ENCODE data around the gene CEP43. TPM values are rescaled to one million over a fixed set of nuclear protein-coding genes. Genes with fewer than 3 reads are reported as not detected.

The CEP43 gene
- total RNA-seq, 4 donors from 2014 or later: 2.8 to 13.0 (median 6.4) TPM

GRCh38 chr6:166997768-166998255 lies 1.4 kb upstream of the CEP43 start:
- intact Hi-C loops (cut with DNase I; ENCODE audit: low total_unique reads): no loop called here
- peak in 1 of 2 donors; percentile 53 for DNase-seq (ENCODE audit: low spot score in 2 of 2)
- H3K4me3 ChIP-seq (ENCODE audit: low read depth, poor library complexity, severe bottlenecking): no peak overlapping the region
- 4 to 8% methylated on average over 15 to 37 of the region's 38 CpGs for WGBS, 2 donors
- TF ChIP-seq POLR2A (IDR thresholded peaks at IDR 0.05) (no peak), CTCF (IDR thresholded peaks at IDR 0.05) (no peak)

- TF ChIP-seq CTCF (IDR thresholded peaks at IDR 0.05) (no peak), POLR2A (IDR thresholded peaks at IDR 0.05) (no peak)
- peak overlapping the region; percentile 80 for H3K4me3 ChIP-seq (ENCODE audit: low read depth, poor library complexity, severe bottlenecking)
- intact Hi-C loops (cut with DNase I; ENCODE audit: low total_unique reads): no loop called here
- peak; percentile 20 to 87 for DNase-seq (ENCODE audit: low spot score in 2 of 2)
- WGBS, 2 donors: 0% methylated on average over 11 to 43 of the region's 96 CpGs
Observed at GRCh38 chr6:166998256-166999144, 697 bp upstream of the CEP43 start.

- intact Hi-C loops (cut with DNase I; ENCODE audit: low total_unique reads): no loop called here
- WGBS, 2 donors: 0 to 2% methylated on average over 10 of the region's 10 CpGs
- peak overlapping the region; percentile 80 for H3K4me3 ChIP-seq (ENCODE audit: low read depth, poor library complexity, severe bottlenecking)
- no peak for DNase-seq (ENCODE audit: low spot score in 2 of 2)
- TF ChIP-seq POLR2A (IDR thresholded peaks at IDR 0.05) (no peak), CTCF (IDR thresholded peaks at IDR 0.05) (no peak)
Observed at GRCh38 chr6:166999884-167000253, 672 bp downstream of the CEP43 start.

- intact Hi-C loops (cut with DNase I; ENCODE audit: low total_unique reads): no loop called here
Observed at GRCh38 chr6:167000759-167001158, 1.6 kb downstream of the CEP43 start.

GRCh38 chr6:167005350-167006159 lies 6.4 kb downstream of the CEP43 start:
- DNase-seq (ENCODE audit: low spot score in 2 of 2): no peak
- 58 to 63% methylated on average over 12 of the region's 12 CpGs for whole genome bisulfite sequencing, 2 donors
- TF ChIP-seq POLR2A (IDR thresholded peaks at IDR 0.05) (no peak), CTCF (IDR thresholded peaks at IDR 0.05) (no peak)
- intact Hi-C loops (cut with DNase I; ENCODE audit: low total_unique reads): no loop called here
- H3K4me3 ChIP-seq (ENCODE audit: low read depth, poor library complexity, severe bottlenecking): no peak overlapping the region

More at GRCh38 chr6:167000759-167001158, 1.6 kb downstream of the CEP43 start:
- 84 to 88% methylated on average over 2 of the region's 2 CpGs for WGBS, 2 donors
- DNase-seq (ENCODE audit: low spot score in 2 of 2): no peak
- H3K4me3 ChIP-seq (ENCODE audit: low read depth, poor library complexity, severe bottlenecking): no peak overlapping the region
- TF ChIP-seq POLR2A (IDR thresholded peaks at IDR 0.05) (no peak), CTCF (IDR thresholded peaks at IDR 0.05) (no peak)
